ENCODE measurements around the gene ANKRD10.

Gene ANKRD10

GRCh38 chr13:110873639-110874507, 41.0 kb downstream of the ANKRD10 start:
- Histone ChIP-seq H3K4me3 (replicated peaks; ENCODE audit: low read depth, low read length) (no peak overlapping the region), H3K27me3 (replicated peaks; ENCODE audit: control insufficient read depth, insufficient read depth, low read length) (0 out of 2 replicates have a peak, but pooled peaks cover 1% of the 10 kb centered on the region), H3K36me3 (ENCODE audit: control insufficient read depth, insufficient read depth, low read length) (no peaks in the 10 kb centered on the region)
- no peak for TF ChIP-seq CTCF (IDR thresholded peaks at IDR 0.05; ENCODE audit: insufficient read depth, low read length, poor library complexity, severe bottlenecking)
- DNase-seq (ENCODE audit: extremely low read depth, insufficient read length): no peak

- no peak for DNase-seq (ENCODE audit: extremely low read depth, insufficient read length)
- no peaks in the 10 kb centered on the region for H3K36me3 ChIP-seq (ENCODE audit: control insufficient read depth, insufficient read depth, low read length)
- 0 out of 2 replicates have a peak, but pooled peaks cover 1% of the 10 kb centered on the region for H3K27me3 ChIP-seq (replicated peaks; ENCODE audit: control insufficient read depth, insufficient read depth, low read length)
- TF ChIP-seq CTCF (IDR thresholded peaks at IDR 0.05; ENCODE audit: insufficient read depth, low read length, poor library complexity, severe bottlenecking): no peak
- no peak overlapping the region for H3K4me3 ChIP-seq (replicated peaks; ENCODE audit: low read depth, low read length)
Observed at GRCh38 chr13:110872768-110873638, 41.9 kb downstream of the ANKRD10 start.

GRCh38 chr13:110872034-110872767, 42.7 kb downstream of the ANKRD10 start:
- DNase-seq (ENCODE audit: extremely low read depth, insufficient read length): no peak
- no peak overlapping the region for H3K4me3 ChIP-seq (replicated peaks; ENCODE audit: low read depth, low read length)
- no peaks in the 10 kb centered on the region for H3K36me3 ChIP-seq (ENCODE audit: control insufficient read depth, insufficient read depth, low read length)
- H3K27me3 ChIP-seq (replicated peaks; ENCODE audit: control insufficient read depth, insufficient read depth, low read length): 0 out of 2 replicates have a peak, but pooled peaks cover 1% of the 10 kb centered on the region
- no peak for TF ChIP-seq CTCF (IDR thresholded peaks at IDR 0.05; ENCODE audit: insufficient read depth, low read length, poor library complexity, severe bottlenecking)

GRCh38 chr13:110869805-110870706, 44.8 kb downstream of the ANKRD10 start:
- TF ChIP-seq CTCF (IDR thresholded peaks at IDR 0.05; ENCODE audit: insufficient read depth, low read length, poor library complexity, severe bottlenecking): no peak
- no peak overlapping the region for H3K4me3 ChIP-seq (replicated peaks; ENCODE audit: low read depth, low read length)
- peaks cover 1% of the 10 kb centered on the region; the same call in 1 of the 2 replicates for H3K27me3 ChIP-seq (replicated peaks; ENCODE audit: control insufficient read depth, insufficient read depth, low read length)
- H3K36me3 ChIP-seq (ENCODE audit: control insufficient read depth, insufficient read depth, low read length): no peaks in the 10 kb centered on the region
- no peak for DNase-seq (ENCODE audit: extremely low read depth, insufficient read length)
